ENCODE data around the gene ZNF597.
"Not testable (repeated sequence)": the region's sequence is repeated elsewhere in the genome, so short reads cannot be mapped to it uniquely, and the experiment has no call there.

The ZNF597 gene

GRCh38 chr16:3476409-3476808, 33.1 kb upstream of the ZNF597 start:
- H3K4me1 ChIP-seq = no peaks in the 10 kb centered on the region
- H3K27ac ChIP-seq = no peak overlapping the region
- H3K27me3 ChIP-seq = no peaks in the 10 kb centered on the region
- H3K4me2 ChIP-seq = no peak overlapping the region
- no peak overlapping the region for H3K4me3 ChIP-seq
- TF ChIP-seq Cebpa-rat (IDR thresholded peaks at IDR 0.05) = no peak
- H3K9me3 ChIP-seq (replicated peaks in 1 of 11) = peaks cover 18 to 24% (median 23%) of the 10 kb centered on the region in 11 experiments; a peak in 21 of 22 replicates
- H4K20me1 ChIP-seq = peaks cover 51 to 100% (median 99%) of the 10 kb centered on the region in 11 experiments; a peak in 21 of 22 replicates
- peaks cover 75 to 99% (median 90%) of the 10 kb centered on the region in 11 experiments for H3K36me3 ChIP-seq
- H3K9ac ChIP-seq = no peak overlapping the region

- Histone ChIP-seq H3K9ac (0 out of 22 replicates have a peak overlapping the region, but pooled peaks of 1 of the 11 experiments have one; percentile 6), H4K20me1 (peaks cover 47 to 100% (median 99%) of the 10 kb centered on the region in 11 experiments; a peak in 21 of 22 replicates), H3K4me1 (no peaks in the 10 kb centered on the region), H3K36me3 (peaks cover 75 to 99% (median 90%) of the 10 kb centered on the region in 11 experiments), H3K9me3 (replicated peaks in 1 of 11) (peaks cover 25 to 30% (median 29%) of the 10 kb centered on the region in 11 experiments; a peak in 21 of 22 replicates), H3K4me3 (no peak overlapping the region), H3K27ac (no peak overlapping the region), H3K27me3 (no peaks in the 10 kb centered on the region), H3K4me2 (no peak overlapping the region)
- no peak for TF ChIP-seq Cebpa-rat (IDR thresholded peaks at IDR 0.05)
These were observed 32.5 kb upstream of the ZNF597 start for GRCh38 chr16:3475604-3476375.

- not testable (repeated sequence) for H3K27me3 ChIP-seq, H3K9ac ChIP-seq, H3K4me1 ChIP-seq, H3K4me3 ChIP-seq, H3K4me2 ChIP-seq, H3K27ac ChIP-seq
- H3K9me3 ChIP-seq (replicated peaks in 1 of 11) = peaks cover 34 to 39% (median 38%) of the 10 kb centered on the region in 11 experiments; a peak in 21 of 22 replicates
- peaks cover 57 to 100% (median 99%) of the 10 kb centered on the region in 11 experiments; a peak in 21 of 22 replicates for H4K20me1 ChIP-seq
- H3K36me3 ChIP-seq = peaks cover 76 to 99% (median 90%) of the 10 kb centered on the region in 11 experiments
These were observed 31.6 kb upstream of the ZNF597 start for GRCh38 chr16:3474870-3475269.

- Histone ChIP-seq H3K4me2 (no peak overlapping the region), H3K9ac (no peak overlapping the region), H3K36me3 (peaks cover 73 to 99% (median 90%) of the 10 kb centered on the region in 11 experiments), H3K4me3 (no peak overlapping the region), H3K27me3 (no peaks in the 10 kb centered on the region), H3K27ac (no peak overlapping the region), H3K4me1 (no peaks in the 10 kb centered on the region), H3K9me3 (replicated peaks in 1 of 11) (peaks cover 35 to 45% (median 43%) of the 10 kb centered on the region in 11 experiments; a peak in 21 of 22 replicates), H4K20me1 (peaks cover 62 to 100% (median 99%) of the 10 kb centered on the region in 11 experiments)
- TF ChIP-seq Cebpa-rat (IDR thresholded peaks at IDR 0.05) = no peak
These were observed 31.0 kb upstream of the ZNF597 start for GRCh38 chr16:3474136-3474779.

GRCh38 chr16:3473596-3473943, 30.3 kb upstream of the ZNF597 start:
- H3K27me3 ChIP-seq, H3K27ac ChIP-seq, H3K9ac ChIP-seq, H3K4me2 ChIP-seq, H3K4me3 ChIP-seq, H3K4me1 ChIP-seq: not testable (repeated sequence)
- peaks cover 64 to 100% (median 99%) of the 10 kb centered on the region in 11 experiments for H4K20me1 ChIP-seq
- peaks cover 68 to 99% (median 90%) of the 10 kb centered on the region in 11 experiments for H3K36me3 ChIP-seq
- peaks cover 35 to 50% (median 43%) of the 10 kb centered on the region in 11 experiments; a peak in 21 of 22 replicates for H3K9me3 ChIP-seq (replicated peaks in 1 of 11)

- no peak for TF ChIP-seq Cebpa-rat (IDR thresholded peaks at IDR 0.05)
- Histone ChIP-seq H3K4me1 (peaks cover 0 to 5% (median 0%) of the 10 kb centered on the region in 10 experiments; a peak in 4 of 20 replicates), H3K36me3 (peaks cover 66 to 99% (median 90%) of the 10 kb centered on the region in 11 experiments), H3K4me2 (no peak overlapping the region), H4K20me1 (peaks cover 64 to 100% (median 99%) of the 10 kb centered on the region in 11 experiments), H3K27ac (no peak overlapping the region), H3K4me3 (no peak overlapping the region), H3K9me3 (replicated peaks in 1 of 11) (peaks cover 35 to 55% (median 43%) of the 10 kb centered on the region in 11 experiments; a peak in 21 of 22 replicates), H3K9ac (no peak overlapping the region), H3K27me3 (no peaks in the 10 kb centered on the region)
These were observed 29.7 kb upstream of the ZNF597 start for GRCh38 chr16:3472878-3473595.

GRCh38 chr16:3471518-3472176, 28.3 kb upstream of the ZNF597 start:
- Histone ChIP-seq H3K9me3 (replicated peaks in 1 of 11) (peaks cover 35 to 69% (median 46%) of the 10 kb centered on the region in 11 experiments; a peak in 21 of 22 replicates), H4K20me1 (peaks cover 71 to 100% (median 99%) of the 10 kb centered on the region in 11 experiments), H3K4me2 (no peak overlapping the region), H3K9ac (no peak overlapping the region), H3K27ac (no peak overlapping the region), H3K27me3 (no peaks in the 10 kb centered on the region), H3K4me1 (peaks cover 0 to 18% (median 9%) of the 10 kb centered on the region in 10 experiments; a peak in 10 of 20 replicates), H3K36me3 (peaks cover 73 to 99% (median 91%) of the 10 kb centered on the region in 11 experiments), H3K4me3 (no peak overlapping the region)
- no peak for TF ChIP-seq Cebpa-rat (IDR thresholded peaks at IDR 0.05)

- Histone ChIP-seq H4K20me1 (peaks cover 73 to 100% (median 99%) of the 10 kb centered on the region in 11 experiments), H3K4me3 (no peak overlapping the region), H3K27me3 (no peaks in the 10 kb centered on the region), H3K4me1 (peaks cover 0 to 18% (median 10%) of the 10 kb centered on the region in 10 experiments; a peak in 11 of 20 replicates), H3K4me2 (no peak overlapping the region), H3K27ac (no peak overlapping the region), H3K9me3 (replicated peaks in 1 of 11) (peaks cover 35 to 78% (median 46%) of the 10 kb centered on the region in 11 experiments; a peak in 21 of 22 replicates), H3K9ac (no peak overlapping the region), H3K36me3 (peaks cover 77 to 100% (median 92%) of the 10 kb centered on the region in 11 experiments)
- no peak for TF ChIP-seq Cebpa-rat (IDR thresholded peaks at IDR 0.05)
These were observed 27.4 kb upstream of the ZNF597 start for GRCh38 chr16:3470723-3471122.
